SH-SY5Y (cell line): ENCODE measurements around the gene CCDC91.

ENCODE experiments used
- GATA2 ChIP-seq: IDR thresholded peaks from 2 replicates; pipeline ENCODE4 v1.6.1; 2011; ENCODE audit warnings: mild to moderate bottlenecking, low read depth, low read length
- GATA3 ChIP-seq: IDR thresholded peaks from 2 replicates; pipeline ENCODE4 v1.6.1; 2011; ENCODE audit warnings: low read depth, mild to moderate bottlenecking, low read length, moderate library complexity

DNA sequence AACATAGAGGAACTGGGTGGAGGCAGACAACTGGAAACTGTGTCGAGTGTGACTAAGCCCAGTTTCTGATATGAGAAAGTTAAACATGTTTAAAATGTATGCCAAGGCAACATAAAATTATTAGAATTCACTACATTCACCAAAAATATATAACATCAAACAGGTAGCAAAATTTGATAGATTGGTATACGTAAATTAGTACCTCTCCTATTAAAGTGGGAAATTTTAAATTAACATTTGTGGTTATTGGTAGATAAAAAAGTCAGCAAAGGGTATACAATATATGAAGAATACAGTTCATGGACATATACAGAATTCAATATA is 53.0 kb downstream of the CCDC91 start:
- TF ChIP-seq GATA3 (no peak), GATA2 (no peak)
